IPS-NIHi11 (cell line): ENCODE results near the gene REXO1.
A peak's percentile ranks its signal among the peaks of the same experiment; 100 is the strongest.

Experiments used
- DNase-seq: peaks from one replicate; pipeline ENCODE4 v3.0.0; 2012; ENCODE audit warnings: mixed read lengths, low spot score

REXO1 gene

GRCh38 chr19:1790054-1790792 is 58.1 kb downstream of the REXO1 start:
- no peak for DNase-seq

GRCh38 chr19:1789261-1790041 is 58.8 kb downstream of the REXO1 start:
- peak; percentile 33 for DNase-seq

DNA sequence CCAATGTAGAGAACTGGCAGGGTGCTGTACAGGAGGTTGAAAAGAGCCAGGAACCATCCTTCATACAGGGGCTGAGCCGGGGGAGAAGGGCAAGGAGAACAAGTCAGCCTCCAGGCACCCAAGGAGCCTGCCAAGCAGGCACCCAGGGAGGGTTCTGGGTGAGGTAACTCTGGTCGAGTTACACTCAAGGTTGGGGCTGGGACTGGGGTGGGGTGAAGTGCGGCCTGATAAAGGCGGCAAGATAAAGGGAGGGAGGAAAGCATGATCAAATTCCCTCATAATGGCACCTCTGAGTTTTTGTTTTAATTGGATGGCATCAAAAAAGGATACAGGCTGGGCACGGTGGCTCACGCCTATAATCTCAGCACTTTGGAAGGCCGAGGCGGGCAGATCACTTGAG is 61.2 kb downstream of the REXO1 start:
- no peak for DNase-seq

GRCh38 chr19:1786668-1787067 is 61.6 kb downstream of the REXO1 start:
- no peak for DNase-seq

DNA sequence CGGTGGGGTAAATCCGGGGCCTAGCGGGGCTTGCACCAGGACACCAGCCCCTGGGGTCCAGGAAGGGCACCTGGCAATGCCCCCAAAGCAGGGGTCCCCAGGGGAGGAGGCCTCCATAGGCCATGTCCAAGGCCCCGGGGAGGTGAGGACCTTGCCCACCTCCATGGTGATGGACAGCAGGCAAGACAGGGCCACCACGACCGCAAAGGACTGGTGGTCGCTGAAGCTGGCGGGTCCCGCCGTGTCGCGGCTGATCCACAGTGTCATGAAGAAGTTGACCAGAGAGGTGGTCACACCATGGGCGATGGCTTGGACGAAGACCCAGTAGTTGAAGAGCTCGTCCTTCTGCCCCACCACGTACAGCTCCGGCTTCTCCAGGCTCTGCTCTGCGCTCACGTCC is 63.0 kb downstream of the REXO1 start:
- DNase-seq: no peak

DNA sequence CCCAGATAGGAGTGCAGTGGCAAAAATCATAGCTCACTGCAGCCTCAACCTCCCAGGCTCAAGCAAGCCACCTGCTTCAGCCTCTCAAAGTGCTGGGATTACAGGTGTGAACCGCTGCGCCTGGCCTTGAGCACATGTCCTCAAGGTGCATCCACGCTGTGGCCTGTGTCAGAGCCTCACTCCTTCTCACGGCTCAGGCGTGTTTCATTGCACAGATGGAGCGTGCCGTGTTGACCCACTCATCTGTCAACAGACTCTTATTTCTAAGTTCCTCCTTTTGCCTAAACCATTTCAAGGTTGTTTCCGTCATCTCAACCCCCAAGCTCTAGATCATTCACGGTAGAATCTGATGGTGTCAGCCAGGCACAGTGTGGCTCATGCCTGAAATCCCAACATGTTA is 64.4 kb downstream of the REXO1 start:
- no peak for DNase-seq

- no peak for DNase-seq
Measured at GRCh38 chr19:1783354-1783753, 64.9 kb downstream of the REXO1 start.

DNA sequence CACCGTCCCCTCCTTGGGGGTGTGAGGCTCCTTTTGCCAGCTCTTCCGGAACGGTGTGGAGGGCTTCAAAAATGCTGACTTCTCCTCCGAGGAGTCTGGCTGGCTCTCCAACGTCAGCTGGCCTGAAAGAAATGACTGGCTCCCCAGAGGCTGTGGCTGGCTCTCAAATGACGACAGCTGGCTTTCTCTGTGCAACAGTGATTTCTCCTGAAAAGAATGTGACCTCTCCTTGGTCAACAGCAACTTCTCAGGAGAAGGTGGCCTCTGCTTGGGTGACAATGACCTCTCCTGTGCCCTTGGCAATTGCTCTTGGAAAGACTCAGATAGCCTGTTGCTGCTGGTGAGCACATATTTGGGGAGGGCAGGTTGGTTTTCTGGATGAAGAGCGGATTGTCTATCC is 65.8 kb downstream of the REXO1 start:
- no peak for DNase-seq

GRCh38 chr19:1780272-1780958 is 67.9 kb downstream of the REXO1 start:
- DNase-seq: no peak

- DNase-seq: no peak
Measured at GRCh38 chr19:1779574-1779973, 68.7 kb downstream of the REXO1 start.

- no peak for DNase-seq
Measured at GRCh38 chr19:1777149-1777548, 71.1 kb downstream of the REXO1 start.

DNA sequence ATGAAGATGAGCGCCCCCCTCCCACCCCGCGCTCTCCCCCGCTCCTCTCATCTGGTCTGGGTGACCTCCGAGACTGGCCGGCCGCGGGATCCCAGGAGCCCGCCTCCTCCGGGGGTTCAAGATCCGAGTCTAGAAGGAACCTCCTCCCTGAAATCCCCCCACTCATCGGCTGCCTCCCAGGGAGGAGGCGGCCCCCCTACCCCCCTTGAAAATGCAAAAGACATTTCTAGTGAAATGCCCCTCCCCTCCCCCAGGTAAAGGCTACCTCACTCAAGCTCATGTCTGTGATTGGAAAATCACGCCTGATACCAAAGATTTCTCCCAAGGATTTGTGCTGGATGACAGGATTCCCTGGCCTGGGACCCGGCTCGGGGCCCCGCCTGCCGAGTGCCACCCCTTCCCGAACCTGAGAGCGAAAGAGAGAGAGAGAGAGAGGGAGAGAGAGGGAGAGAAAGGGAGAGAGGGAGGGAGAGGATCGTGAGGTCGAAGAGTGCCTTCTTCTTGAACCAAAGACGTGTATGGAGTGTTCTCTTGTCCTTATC is 71.6 kb downstream of the REXO1 start:
- no peak for DNase-seq

DNA sequence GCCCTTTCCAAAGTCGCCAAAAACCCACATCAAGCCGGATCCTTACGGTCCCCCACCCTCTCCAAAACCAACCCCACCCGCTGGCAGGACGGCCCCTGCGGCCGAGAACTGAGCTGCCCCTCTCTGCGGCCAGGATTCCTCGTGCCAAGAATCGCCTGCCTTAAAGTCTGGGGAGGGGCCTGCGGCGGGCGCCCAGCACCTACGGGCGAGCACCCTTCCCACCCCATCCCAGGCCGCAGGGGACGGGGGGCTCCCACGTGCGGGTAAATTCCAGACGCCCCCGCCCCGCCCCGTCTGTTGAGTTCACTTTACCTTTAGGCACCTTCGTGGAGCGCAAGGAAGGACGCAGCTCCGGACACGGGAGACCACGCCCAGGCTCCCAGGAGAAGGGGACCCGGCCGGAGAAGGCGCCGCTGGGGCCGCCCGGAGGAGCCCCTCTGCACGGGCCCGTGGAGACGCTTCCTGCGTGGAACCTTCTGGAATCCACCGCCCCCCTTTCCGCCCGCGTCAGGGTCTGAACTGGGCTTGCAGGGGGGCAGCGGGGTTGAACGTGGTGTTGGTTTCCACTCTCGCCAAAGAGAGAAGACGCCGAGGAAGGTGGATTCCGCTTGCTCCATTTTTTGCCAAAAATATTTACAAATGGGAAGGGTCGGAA is 72.2 kb downstream of the REXO1 start:
- DNase-seq: no peak

GRCh38 chr19:1774989-1775772 is 73.1 kb downstream of the REXO1 start:
- DNase-seq: peak; percentile 85

DNA sequence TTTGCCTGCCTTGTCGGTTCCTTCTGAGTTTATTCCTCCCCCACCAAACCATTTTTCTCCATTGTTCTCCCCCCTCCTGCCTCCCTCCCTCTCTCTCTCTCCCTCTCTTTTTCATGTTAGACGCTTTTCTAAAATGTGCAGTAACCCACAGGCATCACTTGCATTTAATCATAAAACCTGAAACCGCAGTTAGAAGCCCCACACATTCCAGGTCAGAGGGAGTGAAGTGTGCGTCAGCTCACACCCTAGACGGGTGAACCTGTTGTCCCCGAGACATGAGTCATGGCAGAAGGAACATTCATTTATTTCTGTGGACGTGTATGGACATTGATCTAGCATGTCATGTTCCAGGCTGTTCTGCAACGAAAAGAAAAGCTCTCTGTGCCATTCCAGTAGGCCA is 75.1 kb downstream of the REXO1 start:
- DNase-seq: no peak

DNA sequence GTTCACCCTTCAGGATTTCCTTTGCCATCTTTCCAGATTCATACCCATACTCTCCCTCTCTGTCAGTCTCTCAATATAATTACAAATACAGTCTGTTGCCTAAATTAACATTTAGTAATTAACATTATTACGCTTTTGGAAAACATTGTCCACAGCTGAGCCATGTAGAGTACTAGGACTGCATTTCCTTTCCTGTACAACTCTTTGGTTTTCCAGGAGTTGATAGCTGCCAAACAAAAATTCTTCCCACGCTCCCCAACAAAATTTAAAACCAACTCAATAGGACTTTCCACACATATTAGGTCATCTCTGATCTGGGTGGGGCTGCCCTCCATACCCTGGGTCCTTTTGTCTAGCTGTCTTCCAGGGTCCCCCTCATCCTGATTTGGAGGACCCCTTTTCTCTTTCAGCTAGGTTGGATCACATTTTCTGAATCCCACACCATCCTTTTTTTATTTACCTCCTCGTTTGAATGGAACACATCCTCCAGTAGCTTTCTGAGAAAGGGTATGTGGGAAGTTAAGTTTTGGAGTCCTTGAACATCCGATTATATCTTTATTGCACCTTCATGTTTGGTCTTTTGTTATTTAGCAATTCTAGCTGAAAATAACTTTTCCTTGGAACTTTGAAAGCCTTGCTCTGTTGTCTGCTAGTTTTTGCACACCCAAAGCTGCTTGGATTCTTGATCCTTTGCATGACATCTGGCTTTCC is 77.3 kb downstream of the REXO1 start:
- no peak for DNase-seq

DNA sequence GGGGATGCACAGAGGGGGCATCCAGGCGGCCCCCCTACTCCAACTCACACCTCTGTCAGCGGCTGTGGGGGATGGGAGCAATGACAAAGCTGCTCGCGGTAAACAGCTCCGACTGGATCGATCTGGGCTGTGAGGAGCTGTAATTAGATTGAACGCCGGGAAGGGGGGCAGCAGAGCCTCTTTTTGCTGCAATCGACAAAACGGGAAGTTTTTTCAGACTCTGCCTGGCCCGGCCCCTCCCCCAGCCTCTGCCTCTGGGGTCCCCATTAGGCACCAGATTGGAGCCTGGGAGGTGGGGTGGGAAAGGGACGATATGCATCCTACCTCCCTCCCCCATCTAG is 78.7 kb downstream of the REXO1 start:
- no peak for DNase-seq

DNA sequence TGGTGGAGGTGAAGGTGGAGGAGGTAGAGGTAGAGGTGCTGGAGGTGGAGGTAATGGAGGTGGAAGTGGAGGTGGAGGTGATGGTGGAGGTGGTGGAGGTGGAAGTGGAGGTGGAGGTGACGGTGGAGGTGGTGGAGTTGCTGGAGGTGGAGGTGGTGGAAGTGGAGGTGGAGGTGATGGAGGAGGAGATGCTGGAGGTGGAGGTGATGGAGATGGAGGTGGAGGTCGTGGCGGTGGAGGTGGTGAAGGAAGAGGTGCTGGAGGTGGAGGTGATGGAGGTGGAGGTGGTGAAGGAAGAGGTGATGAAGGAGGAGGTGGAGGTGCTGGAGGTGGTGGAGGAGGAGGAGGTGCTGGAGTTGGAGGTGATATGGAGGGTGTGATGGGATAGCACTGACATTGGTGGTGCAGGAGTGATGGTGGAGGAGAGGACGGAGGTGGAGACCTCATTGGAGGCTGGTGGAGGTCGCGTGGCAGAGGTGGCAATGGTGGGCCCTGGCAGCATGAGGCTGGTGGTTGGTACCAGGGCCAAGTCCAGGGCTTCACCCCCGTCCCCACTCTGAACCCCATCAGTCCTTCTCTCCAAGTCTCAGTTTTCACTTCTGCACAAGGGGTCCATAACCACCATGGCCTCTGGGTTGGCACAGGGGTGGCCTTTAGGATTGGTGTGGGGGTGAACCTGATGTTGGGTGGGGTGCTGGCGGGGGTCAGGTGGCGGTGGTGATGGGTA is 79.2 kb downstream of the REXO1 start:
- DNase-seq: no peak

DNA sequence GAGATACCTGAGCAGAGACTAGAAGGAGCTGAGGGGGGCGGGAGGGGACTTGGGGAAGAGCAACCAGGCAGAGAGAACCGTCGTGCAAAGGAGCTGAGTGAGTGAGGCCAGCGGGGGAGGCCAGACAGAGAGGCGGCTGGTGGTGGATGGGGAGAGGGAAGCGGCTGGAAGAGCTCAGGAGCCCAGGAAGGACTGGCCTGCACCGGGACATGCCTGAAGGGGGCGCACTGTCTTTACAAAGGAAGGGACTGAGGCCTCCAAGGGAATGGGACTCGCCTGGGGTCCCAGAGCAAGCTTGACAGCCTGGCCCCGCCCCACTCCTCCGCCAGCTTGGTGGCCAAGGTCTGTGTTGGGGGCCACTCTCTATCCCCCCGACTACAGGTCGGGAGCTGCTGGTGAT is 80.0 kb downstream of the REXO1 start:
- peak; percentile 82 for DNase-seq

DNA sequence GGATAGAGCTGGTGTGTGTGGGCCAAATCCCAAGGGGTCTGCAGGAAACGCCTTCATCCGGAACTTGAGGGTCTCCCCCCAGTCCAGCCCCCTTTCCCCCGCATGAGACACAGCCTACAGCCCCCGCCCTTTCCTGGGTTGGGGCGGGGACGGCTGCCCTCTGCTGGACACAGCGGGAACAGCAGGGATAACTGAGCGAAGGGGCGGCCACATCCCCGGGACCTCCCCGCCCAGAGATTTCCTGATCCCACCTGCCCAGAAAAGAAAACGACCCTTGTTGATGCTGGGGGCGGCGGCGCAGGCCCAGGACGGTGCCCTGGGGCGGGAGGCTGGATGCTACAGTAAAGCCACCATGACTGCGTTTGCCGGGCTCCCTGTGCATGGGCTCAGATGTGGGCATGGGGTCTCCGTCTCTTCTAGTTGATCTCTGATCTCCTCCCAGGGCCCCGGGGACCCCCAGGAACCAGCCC is 80.8 kb downstream of the REXO1 start:
- peak; percentile 92 for DNase-seq
